HCT116 (cell line): ENCODE results near the gene EHD1. TPM values are rescaled to one million over a fixed set of nuclear protein-coding genes. Genes with fewer than 3 reads are reported as not detected.

Experiments used
- ATAC-seq: fragments of 200-7000 bp; cut with Tn5 transposase; 2 replicates; pipeline ENCODE4 v1.9.1; 2020; ENCODE audit warnings: mild to moderate bottlenecking, moderate library complexity
- BruUV-seq: library from RNA; stranded (reverse); fragments of 400-500 nt; replicated peaks from 2 replicates; lab custom pipeline; 2021; lab: Mats Ljungman, UMichigan
- CTCF ChIA-PET: fragments of 300-600 bp; sonication (Branson Sonifier 250); formaldehyde crosslinking; loops from one replicate; lab custom pipeline; 2021; ENCODE audit warnings: antibody characterized with exemption; lab: Charles Lee
- POLR2A ChIA-PET: fragments of 300-600, 350-600 bp; sonication (Branson Sonifier 250); formaldehyde crosslinking; loops from one replicate; lab custom pipeline; 2021; ENCODE audit warnings: antibody characterized with exemption; lab: Charles Lee
- RAD21 ChIA-PET, 2 experiments: fragments of 300-600 bp; sonication (Branson Sonifier 250); formaldehyde crosslinking; loops; one replicate each; lab custom pipeline; 2023; ENCODE audit warnings: low total read pairs in 2 of 2; ENCODE audit not compliant: uncharacterized antibody in 2 of 2, unreplicated experiment in 2 of 2, low non-redundant PET in 1 of 2; lab: Charles Lee
- DNase-seq: peaks from one replicate; pipeline ENCODE4 v3.0.0-alpha.2; 2010; ENCODE audit warnings: low read depth, low spot score
- H2AFZ ChIP-seq: fragments of 200-600 bp; shearing (Covaris generic), sonication (generic); 2 replicates; pipeline ENCODE4 v1.6.1; 2017; ENCODE audit warnings: low read depth, mixed run types, mixed read lengths, antibody characterized with exemption, low read length; ENCODE audit not compliant: poor library complexity, severe bottlenecking
- H3K27ac ChIP-seq: 2 replicates; pipeline ENCODE4 v1.5.1; 2012; ENCODE audit warnings: low read depth, low read length
- H3K27me3 ChIP-seq: fragments of 200-600 bp; sonication (generic); 2 replicates; pipeline ENCODE4 v1.6.1; 2016; ENCODE audit warnings: mixed run types, low read length, mixed read lengths; ENCODE audit not compliant: insufficient read depth
- H3K36me3 ChIP-seq, 2 experiments: fragments of 200-500 bp in 1 of 2; fragments of 200-600 bp in 1 of 2; sonication (Bioruptor generic) in 1 of 2; sonication (generic) in 1 of 2; 2 replicates each; pipeline versions ENCODE4 v1.5.1 to v1.6.1; 2014 to 2016; ENCODE audit warnings: low read length in 2 of 2, inconsistent platforms in 1 of 2, mixed read lengths in 1 of 2, mixed run types in 1 of 2; ENCODE audit not compliant: insufficient read depth in 2 of 2, control insufficient read depth in 1 of 2
- H3K4me1 ChIP-seq, 2 experiments: fragments of 200-600 bp in 1 of 2; sonication (generic) in 1 of 2; 2 replicates each; pipeline versions ENCODE4 v1.5.1 to v1.6.1; 2012 to 2017; ENCODE audit warnings: low read length in 2 of 2, inconsistent platforms in 1 of 2, mild to moderate bottlenecking in 1 of 2, mixed read lengths in 1 of 2, mixed run types in 1 of 2, moderate library complexity in 1 of 2; ENCODE audit not compliant: insufficient read depth in 2 of 2, control insufficient read depth in 1 of 2
- H3K4me2 ChIP-seq: fragments of 200-600 bp; sonication (generic); 2 replicates; pipeline ENCODE4 v1.6.1; 2017; ENCODE audit warnings: mixed run types, low read length, mixed read lengths
- H3K4me3 ChIP-seq, 2 experiments: fragments of 200-600 bp in 1 of 2; sonication (generic) in 1 of 2; replicated peaks in 1 of 2; 2 replicates each; pipeline ENCODE4 v1.5.1; 2011 to 2016; ENCODE audit warnings: low read length in 2 of 2, control low read depth in 1 of 2, low read depth in 1 of 2, mild to moderate bottlenecking in 1 of 2, mixed read lengths in 1 of 2, mixed run types in 1 of 2
- H3K79me2 ChIP-seq: fragments of 200-600 bp; sonication (generic); 2 replicates; pipeline ENCODE4 v1.6.1; 2017; ENCODE audit warnings: mild to moderate bottlenecking, mixed run types, low read length, moderate library complexity, mixed read lengths; ENCODE audit not compliant: insufficient read depth
- H3K9ac ChIP-seq: fragments of 200-600 bp; sonication (generic); 2 replicates; pipeline ENCODE4 v1.6.1; 2016; ENCODE audit warnings: low read length, mixed read lengths
- H3K9me2 ChIP-seq: fragments of 200-600 bp; sonication (generic), shearing (Covaris generic); 2 replicates; pipeline ENCODE4 v1.6.1; 2017; ENCODE audit warnings: mixed run types, mild to moderate bottlenecking, moderate library complexity; ENCODE audit not compliant: insufficient read depth
- H3K9me3 ChIP-seq, 2 experiments: fragments of 200-500 bp in 1 of 2; fragments of 200-600 bp in 1 of 2; sonication (Bioruptor generic) in 1 of 2; sonication (generic) in 1 of 2; 2 replicates each; pipeline ENCODE4 v1.6.1; 2014 to 2017; ENCODE audit warnings: low read length in 2 of 2, mixed read lengths in 2 of 2, inconsistent platforms in 1 of 2, low read depth in 1 of 2, mild to moderate bottlenecking in 1 of 2, mixed run types in 1 of 2, moderate library complexity in 1 of 2; ENCODE audit not compliant: control insufficient read depth in 1 of 2, insufficient read depth in 1 of 2
- H4K20me1 ChIP-seq: fragments of 200-600 bp; sonication (generic), shearing (Covaris generic); 2 replicates; pipeline ENCODE4 v1.6.1; 2017; ENCODE audit warnings: mixed run types, mild to moderate bottlenecking, moderate library complexity; ENCODE audit not compliant: insufficient read depth
- CEBPB ChIP-seq: IDR thresholded peaks from 2 replicates; pipeline ENCODE4 v1.6.1; 2012; ENCODE audit warnings: low read depth
- CTCF ChIP-seq, 3 experiments: fragments of 200-600 bp in 1 of 3; sonication (generic) in 1 of 3; IDR thresholded peaks in 2 of 3; conservative IDR thresholded peaks in 1 of 3; 2 replicates each; pipeline ENCODE4 v1.5.1; 2012 to 2017; ENCODE audit warnings: low read depth in 2 of 3, low read length in 2 of 3, antibody characterized with exemption in 1 of 3, borderline replicate concordance in 1 of 3, control low read depth in 1 of 3, mild to moderate bottlenecking in 1 of 3, mixed read lengths in 1 of 3, mixed run types in 1 of 3, moderate library complexity in 1 of 3; ENCODE audit not compliant: insufficient read depth in 1 of 3
- JUND ChIP-seq: IDR thresholded peaks from 2 replicates; pipeline ENCODE4 v1.6.1; 2012
- MAX ChIP-seq: IDR thresholded peaks from 2 replicates; pipeline ENCODE4 v1.6.1; 2012
- POLR2A ChIP-seq: IDR thresholded peaks from 2 replicates; pipeline ENCODE4 v1.7.0; 2011; ENCODE audit warnings: borderline replicate concordance; ENCODE audit not compliant: insufficient read depth, insufficient read length; ENCODE audit errors: extremely low read depth
- REST ChIP-seq: IDR thresholded peaks from 2 replicates; pipeline ENCODE4 v1.6.1; 2012; ENCODE audit warnings: low read depth
- SIN3A ChIP-seq: IDR thresholded peaks from 2 replicates; pipeline ENCODE4 v1.6.1; 2012; ENCODE audit warnings: low read depth
- SRF ChIP-seq: IDR thresholded peaks from 2 replicates; pipeline ENCODE4 v1.6.1; 2012; ENCODE audit warnings: low read depth
- TCF7L2 ChIP-seq: IDR thresholded peaks from 2 replicates; pipeline ENCODE4 v1.7.0; 2011; ENCODE audit warnings: borderline replicate concordance, inconsistent platforms; ENCODE audit not compliant: insufficient read depth, insufficient read length; ENCODE audit errors: extremely low read depth
- YY1 ChIP-seq: IDR thresholded peaks from 2 replicates; pipeline ENCODE4 v1.6.1; 2011; ENCODE audit warnings: low read length, low read depth, moderate library complexity, mild to moderate bottlenecking; ENCODE audit not compliant: insufficient replicate concordance; ENCODE audit errors: extremely low read depth
- ZBTB33 ChIP-seq: IDR thresholded peaks from 2 replicates; pipeline ENCODE4 v1.6.1; 2011; ENCODE audit warnings: mild to moderate bottlenecking, low read length, moderate library complexity; ENCODE audit not compliant: insufficient replicate concordance; ENCODE audit errors: extremely low read depth
- ZFX ChIP-seq: fragments of 450-650 bp; IDR thresholded peaks from 2 replicates; pipeline ENCODE4 v1.6.1; 2017
- ZNF274 ChIP-seq: fragments of 200-500 bp; sonication (Bioruptor generic); IDR thresholded peaks from 2 replicates; pipeline ENCODE4 v1.6.1; 2014; ENCODE audit warnings: mild to moderate bottlenecking, low read depth, low read length, inconsistent platforms
- intact Hi-C: fragments of 100-400 bp; cut with micrococcal nuclease; formaldehyde crosslinking; loops from 2 replicates; pipeline ENCODE4 v1.10.0; 2022
- total RNA-seq: library from RNA; stranded (reverse); gene quantifications from one replicate; pipeline ENCODE4 v1.2.1, GENCODE V29; 2021; ENCODE audit not compliant: unreplicated experiment

Gene EHD1
- total RNA-seq, 1 experiment from 2014 or later: 48.1 TPM

GRCh38 chr11:64843686-64844329 is 34.6 kb downstream of the EHD1 start:
- H3K79me2 ChIP-seq: peaks cover 22% of the 10 kb centered on the region
- H3K9me2 ChIP-seq: no peaks in the 10 kb centered on the region
- peak overlapping the region; percentile 100 for H3K4me2 ChIP-seq
- no peaks in the 10 kb centered on the region for H4K20me1 ChIP-seq
- no TSS peak for BruUV-seq
- H2AFZ ChIP-seq: no peak overlapping the region
- intact Hi-C loops: loop anchor here (5.0 to 10.0 kb wide), 2 partner anchors 57 to 411 kb away; no protein-coding TSS in a partner anchor
- peaks cover 0 to 2% of the 10 kb centered on the region in 2 experiments; a peak in 2 of 4 replicates for H3K36me3 ChIP-seq
- POLR2A ChIA-PET: interaction anchor here (1.2 to 6.0 kb wide), 2 partner anchors 33 to 34 kb away, joined by 5 to 36 read pairs; partner anchors contain the start of genes EHD1 and MEN1
- peak overlapping the region; percentile 60 to 95 for H3K4me3 ChIP-seq
- H3K27ac ChIP-seq: peak overlapping the region; percentile 97
- RAD21 ChIA-PET: no interaction called here
- CTCF ChIA-PET: interaction anchor here (0.6 to 2.0 kb wide), 19 partner anchors 9 to 471 kb away, joined by 3 to 10 read pairs (median 4); partner anchors contain the start of genes ARL2, BATF2, CDC42EP2 and FAU
- H3K4me1 ChIP-seq: peaks cover 48 to 66% of the 10 kb centered on the region in 2 experiments
- ATAC-seq: peak; percentile 1; the same call in 1 of the 2 replicates
- H3K9ac ChIP-seq: peak overlapping the region; percentile 87
- no peaks in the 10 kb centered on the region for H3K9me3 ChIP-seq
- no peak for TF ChIP-seq JUND
- no peak for TF ChIP-seq ZNF274
- no peak for TF ChIP-seq SRF
- TF ChIP-seq TCF7L2: no peak
- TF ChIP-seq ZBTB33: no peak
- TF ChIP-seq POLR2A: no peak
- no peak for TF ChIP-seq MAX
- no peak for TF ChIP-seq REST
- no peak for TF ChIP-seq CEBPB
- TF ChIP-seq ZFX: no peak
- TF ChIP-seq CTCF (IDR thresholded peaks at IDR 0.05 in 2 of 3, conservative IDR thresholded peaks at IDR 0.05 in 1 of 3; ENCODE audit: borderline replicate concordance in 1 of 3, insufficient read depth in 1 of 3, low read depth in 2 of 3, low read length in 2 of 3): no peak
- TF ChIP-seq YY1: no peak
- no peak for TF ChIP-seq SIN3A
- TF ChIP-seq, all 23 proteins: peak for 0
- no peaks in the 10 kb centered on the region for H3K27me3 ChIP-seq
- no peak for DNase-seq
